OCI-LY1 (cell line): ENCODE data around the gene MS4A4E.

ENCODE experiments used
- H2AFZ ChIP-seq: fragments of 200-600 bp; sonication (generic), shearing (Covaris generic); 2 replicates; pipeline ENCODE4 v1.6.0; 2014; ENCODE audit warnings: antibody characterized with exemption, mild to moderate bottlenecking, low read length
- H3F3A ChIP-seq: fragments of 200-600 bp; sonication (generic), shearing (Covaris generic); 2 replicates; pipeline ENCODE4 v1.6.0; 2014; ENCODE audit warnings: mild to moderate bottlenecking, antibody characterized with exemption, low read length, moderate library complexity; ENCODE audit not compliant: insufficient read depth
- H3K27ac ChIP-seq: fragments of 200-600 bp; sonication (generic); 2 replicates; pipeline ENCODE4 v1.5.1; 2014; ENCODE audit warnings: low read length, mixed run types, mild to moderate bottlenecking, low read depth; ENCODE audit not compliant: poor library complexity, severe bottlenecking
- H3K27me3 ChIP-seq: fragments of 200-600 bp; sonication (generic); 2 replicates; pipeline ENCODE4 v1.6.0; 2014; ENCODE audit warnings: antibody characterized with exemption, mild to moderate bottlenecking, low read length, moderate library complexity; ENCODE audit not compliant: insufficient read depth
- H3K36me3 ChIP-seq: fragments of 200-600 bp; sonication (generic); 2 replicates; pipeline ENCODE4 v1.6.1; 2014; ENCODE audit warnings: mild to moderate bottlenecking, antibody characterized with exemption, low read length, moderate library complexity, mixed read lengths; ENCODE audit not compliant: insufficient read depth
- H3K4me1 ChIP-seq: fragments of 200-600 bp; sonication (generic); 2 replicates; pipeline ENCODE4 v1.5.1; 2014; ENCODE audit warnings: mild to moderate bottlenecking, low read length, moderate library complexity; ENCODE audit not compliant: insufficient read depth, severe bottlenecking
- H3K4me2 ChIP-seq: fragments of 200-600 bp; sonication (generic), shearing (Covaris generic); 2 replicates; pipeline ENCODE4 v1.6.1; 2014; ENCODE audit warnings: low read length
- H3K4me3 ChIP-seq: fragments of 200-600 bp; sonication (generic); 2 replicates; pipeline ENCODE4 v1.5.1; 2014; ENCODE audit warnings: low read length, low read depth, mild to moderate bottlenecking, mixed read lengths; ENCODE audit not compliant: poor library complexity, severe bottlenecking
- H3K79me2 ChIP-seq: fragments of 200-600 bp; shearing (Covaris generic); 2 replicates; pipeline ENCODE4 v1.6.1; 2016; ENCODE audit warnings: mixed run types, low read length, mixed read lengths; ENCODE audit not compliant: insufficient read depth
- H3K9ac ChIP-seq: fragments of 200-600 bp; sonication (generic), shearing (Covaris generic); 2 replicates; pipeline ENCODE4 v1.6.1; 2014; ENCODE audit warnings: mild to moderate bottlenecking, low read length, mixed read lengths
- H3K9me2 ChIP-seq: fragments of 200-600 bp; sonication (generic), shearing (Covaris generic); 2 replicates; pipeline ENCODE4 v1.6.1; 2014; ENCODE audit warnings: low read depth, mild to moderate bottlenecking, low read length, mixed read lengths
- H3K9me3 ChIP-seq: fragments of 200-600 bp; shearing (Covaris generic); 2 replicates; pipeline ENCODE4 v1.6.1; 2014; ENCODE audit warnings: low read length, mixed read lengths
- H4K20me1 ChIP-seq: fragments of 200-600 bp; sonication (generic), shearing (Covaris generic); 2 replicates; pipeline ENCODE4 v1.6.0; 2016; ENCODE audit warnings: mild to moderate bottlenecking, low read length; ENCODE audit not compliant: insufficient read depth
- EZH2 ChIP-seq: fragments of 200-600 bp; sonication (generic), shearing (Covaris generic); IDR thresholded peaks from 2 replicates; pipeline ENCODE4 v1.8.0; 2017; ENCODE audit warnings: borderline replicate concordance, mixed run types, mild to moderate bottlenecking, antibody characterized with exemption, low read length, moderate library complexity, mixed read lengths
- TF ChIP-seq, protein P1 (sequence below): fragments of 200-600 bp; sonication (generic), shearing (Covaris generic); IDR thresholded peaks from 2 replicates; pipeline ENCODE4 v1.5.1; 2017; ENCODE audit warnings: mild to moderate bottlenecking, antibody characterized with exemption, low read length, moderate library complexity, mixed read lengths

Gene MS4A4E

GRCh38 chr11:60165538-60165937 is 77.4 kb downstream of the MS4A4E start:
- Histone ChIP-seq H3K27ac (no peak overlapping the region), H3F3A (no peaks in the 10 kb centered on the region), H3K27me3 (no peaks in the 10 kb centered on the region), H4K20me1 (no peaks in the 10 kb centered on the region), H3K4me1 (no peaks in the 10 kb centered on the region), H3K79me2 (no peaks in the 10 kb centered on the region), H3K36me3 (no peaks in the 10 kb centered on the region), H3K4me3 (no peak overlapping the region), H3K9me2 (no peaks in the 10 kb centered on the region), H3K9ac (no peak overlapping the region), H2AFZ (no peak overlapping the region), H3K4me2 (no peak overlapping the region), H3K9me3 (peaks cover 8% of the 10 kb centered on the region; the same call in 1 of the 2 replicates)
- TF ChIP-seq, protein P1, sequence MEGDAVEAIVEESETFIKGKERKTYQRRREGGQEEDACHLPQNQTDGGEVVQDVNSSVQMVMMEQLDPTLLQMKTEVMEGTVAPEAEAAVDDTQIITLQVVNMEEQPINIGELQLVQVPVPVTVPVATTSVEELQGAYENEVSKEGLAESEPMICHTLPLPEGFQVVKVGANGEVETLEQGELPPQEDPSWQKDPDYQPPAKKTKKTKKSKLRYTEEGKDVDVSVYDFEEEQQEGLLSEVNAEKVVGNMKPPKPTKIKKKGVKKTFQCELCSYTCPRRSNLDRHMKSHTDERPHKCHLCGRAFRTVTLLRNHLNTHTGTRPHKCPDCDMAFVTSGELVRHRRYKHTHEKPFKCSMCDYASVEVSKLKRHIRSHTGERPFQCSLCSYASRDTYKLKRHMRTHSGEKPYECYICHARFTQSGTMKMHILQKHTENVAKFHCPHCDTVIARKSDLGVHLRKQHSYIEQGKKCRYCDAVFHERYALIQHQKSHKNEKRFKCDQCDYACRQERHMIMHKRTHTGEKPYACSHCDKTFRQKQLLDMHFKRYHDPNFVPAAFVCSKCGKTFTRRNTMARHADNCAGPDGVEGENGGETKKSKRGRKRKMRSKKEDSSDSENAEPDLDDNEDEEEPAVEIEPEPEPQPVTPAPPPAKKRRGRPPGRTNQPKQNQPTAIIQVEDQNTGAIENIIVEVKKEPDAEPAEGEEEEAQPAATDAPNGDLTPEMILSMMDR: no peak
- no peak for TF ChIP-seq EZH2

DNA sequence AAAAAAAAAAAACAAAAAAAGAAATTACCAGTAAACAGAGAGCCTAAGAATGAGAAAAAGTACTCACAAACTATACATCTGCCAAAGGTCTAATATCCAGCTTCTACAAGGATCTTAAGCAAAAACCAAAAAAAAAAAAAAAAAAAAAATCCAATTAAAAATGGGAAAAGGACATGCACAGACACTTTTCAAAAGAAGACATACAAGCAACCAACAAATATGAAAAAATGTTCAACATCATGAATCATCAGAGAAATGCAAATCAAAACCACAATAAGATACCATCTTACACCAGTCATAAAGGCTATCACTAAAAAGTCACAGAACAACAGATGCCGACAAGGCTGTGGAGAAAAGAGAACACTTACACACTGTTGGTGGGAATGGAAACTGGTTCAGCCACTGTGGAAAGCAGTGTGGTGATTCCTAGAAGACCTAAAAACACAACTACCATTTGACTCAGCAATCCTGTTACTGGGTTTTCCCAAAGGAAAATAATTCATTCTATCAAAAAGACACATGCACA is 78.3 kb downstream of the MS4A4E start:
- H3K4me3 ChIP-seq: no peak overlapping the region
- H3K4me1 ChIP-seq: no peaks in the 10 kb centered on the region
- peaks cover 7% of the 10 kb centered on the region; the same call in 1 of the 2 replicates for H3K9me3 ChIP-seq
- no peak overlapping the region for H3K27ac ChIP-seq
- H3K27me3 ChIP-seq: no peaks in the 10 kb centered on the region
- no peak for TF ChIP-seq EZH2
- TF ChIP-seq, protein P1: no peak
- no peaks in the 10 kb centered on the region for H3K79me2 ChIP-seq
- H3F3A ChIP-seq: no peaks in the 10 kb centered on the region
- no peak overlapping the region for H3K9ac ChIP-seq
- H3K4me2 ChIP-seq: no peak overlapping the region
- H4K20me1 ChIP-seq: no peaks in the 10 kb centered on the region
- H2AFZ ChIP-seq: no peak overlapping the region
- no peaks in the 10 kb centered on the region for H3K36me3 ChIP-seq
- H3K9me2 ChIP-seq: no peaks in the 10 kb centered on the region

DNA sequence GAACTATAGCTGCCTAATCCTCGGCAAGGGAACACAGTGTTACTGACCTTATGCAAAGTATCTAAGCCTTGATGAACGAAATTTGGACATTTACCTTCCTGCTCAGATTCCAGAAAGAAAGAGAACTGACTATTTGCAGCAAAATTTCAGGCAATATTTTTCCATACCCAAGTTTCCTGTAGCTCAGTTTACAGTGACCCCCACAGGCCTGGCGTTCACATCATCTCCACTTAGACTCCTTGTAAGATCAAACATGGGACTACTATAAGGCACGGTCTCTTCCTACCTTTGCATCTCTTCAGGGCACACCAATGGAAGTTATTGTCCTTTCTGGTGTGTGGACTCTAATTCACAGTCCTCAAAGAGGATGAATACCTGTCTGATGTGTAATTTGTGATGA is 81.2 kb downstream of the MS4A4E start:
- Histone ChIP-seq H3K4me1 (no peaks in the 10 kb centered on the region), H3K4me2 (no peak overlapping the region), H3F3A (no peaks in the 10 kb centered on the region), H4K20me1 (no peaks in the 10 kb centered on the region), H3K4me3 (no peak overlapping the region), H2AFZ (no peak overlapping the region), H3K9ac (no peak overlapping the region), H3K27me3 (no peaks in the 10 kb centered on the region), H3K9me2 (no peaks in the 10 kb centered on the region), H3K27ac (no peak overlapping the region), H3K9me3 (no peaks in the 10 kb centered on the region), H3K79me2 (no peaks in the 10 kb centered on the region), H3K36me3 (no peaks in the 10 kb centered on the region)
- TF ChIP-seq EZH2: no peak
- TF ChIP-seq, protein P1: no peak
